Hematopoietic multipotent progenitor cell treated with erythropoietin and hydrocortisone succinate and interleukin-3 and kit ligand, for 4 days (in vitro differentiated cells): ENCODE results near the gene DTNBP1.
A peak's percentile ranks its signal among the peaks of the same experiment; 100 is the strongest.

Source experiments
- DNase-seq: peaks from one replicate; pipeline ENCODE4 v3.0.0-alpha.2; 2015

DTNBP1 gene, protein sequence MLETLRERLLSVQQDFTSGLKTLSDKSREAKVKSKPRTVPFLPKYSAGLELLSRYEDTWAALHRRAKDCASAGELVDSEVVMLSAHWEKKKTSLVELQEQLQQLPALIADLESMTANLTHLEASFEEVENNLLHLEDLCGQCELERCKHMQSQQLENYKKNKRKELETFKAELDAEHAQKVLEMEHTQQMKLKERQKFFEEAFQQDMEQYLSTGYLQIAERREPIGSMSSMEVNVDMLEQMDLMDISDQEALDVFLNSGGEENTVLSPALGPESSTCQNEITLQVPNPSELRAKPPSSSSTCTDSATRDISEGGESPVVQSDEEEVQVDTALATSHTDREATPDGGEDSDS

GRCh38 chr6:15662326-15663129, at the start of gene DTNBP1:
Gene DTNBP1 (minus strand): TSS chr6:15663028. CDS start chr6:15662869, 159 bp downstream.
- DNase-seq = peak; percentile 90

DNA sequence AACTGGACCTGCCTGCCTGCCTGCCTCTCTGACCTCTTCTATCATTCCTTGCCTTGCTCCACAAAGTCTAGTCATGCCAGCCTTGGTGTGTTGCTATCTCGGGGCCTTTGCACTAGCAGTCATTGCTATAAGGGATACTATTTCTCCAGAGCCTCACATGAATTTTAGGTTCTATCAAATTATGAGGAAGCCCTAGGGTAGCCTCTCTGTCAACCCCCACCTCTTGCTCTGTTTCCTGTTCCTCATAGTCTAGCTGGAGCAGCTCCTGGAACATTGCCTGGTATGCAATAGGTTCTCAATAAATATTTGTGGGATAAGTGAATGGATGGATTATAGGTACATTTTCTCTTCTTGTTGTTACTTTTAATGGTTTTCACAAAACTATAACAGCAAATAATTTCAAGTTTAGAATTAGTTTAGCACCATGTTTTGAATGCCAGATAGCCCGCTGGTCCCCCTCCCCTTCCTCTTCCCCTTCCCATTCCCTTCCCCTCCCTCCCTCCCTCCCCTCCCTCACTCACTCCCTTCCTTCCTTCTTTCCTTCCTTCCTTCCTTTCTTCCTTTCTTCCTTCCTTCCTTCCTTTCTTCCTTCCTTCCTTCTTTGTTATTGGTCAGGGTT, 46.9 kb upstream of the DTNBP1 start:
- DNase-seq = no peak

- no peak for DNase-seq
Observed at GRCh38 chr6:15708231-15708630, 45.4 kb upstream of the DTNBP1 start.

GRCh38 chr6:15705981-15706380, 43.2 kb upstream of the DTNBP1 start:
- no peak for DNase-seq

- DNase-seq = peak; percentile 67
Observed at GRCh38 chr6:15698471-15698870, 35.6 kb upstream of the DTNBP1 start.

DNA sequence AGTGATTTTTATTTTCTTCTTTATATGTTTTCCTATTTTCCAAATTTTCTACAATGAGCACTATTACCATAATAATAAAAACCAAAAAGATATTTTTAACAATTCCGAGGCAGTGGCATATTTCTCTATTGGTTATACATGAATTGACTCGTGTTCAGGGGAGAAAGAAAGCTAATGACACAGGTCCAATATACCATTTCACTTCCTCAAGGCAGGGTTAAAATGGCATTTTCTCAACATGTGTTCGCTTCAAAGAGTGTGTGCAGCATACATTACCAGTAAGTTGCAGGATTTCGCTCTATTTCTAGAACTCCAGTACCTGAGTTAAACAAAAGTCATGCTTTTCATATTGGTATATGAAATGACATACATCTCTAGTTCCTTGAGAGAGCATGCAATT, 35.1 kb upstream of the DTNBP1 start:
- DNase-seq = no peak

GRCh38 chr6:15691250-15691869, 28.5 kb upstream of the DTNBP1 start:
- DNase-seq = peak; percentile 94

DNA sequence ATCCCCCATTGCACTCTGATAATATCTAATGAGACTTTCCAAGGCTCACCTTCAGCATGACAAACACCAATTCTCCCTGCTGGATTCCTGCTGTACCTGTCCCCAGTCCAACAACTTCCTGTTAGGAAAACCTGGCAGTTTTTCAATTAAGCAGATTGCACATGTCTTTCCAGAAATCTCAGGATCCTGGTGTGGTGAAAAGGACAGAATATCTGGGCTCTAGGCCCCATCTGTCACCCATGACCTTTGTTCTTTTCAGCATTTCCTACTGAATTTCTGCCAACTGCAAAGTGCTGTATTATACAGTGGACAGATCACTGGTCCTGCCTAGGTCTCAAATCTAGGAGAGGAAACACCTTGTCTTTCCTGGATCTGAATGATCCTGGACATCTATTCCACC, 27.7 kb upstream of the DTNBP1 start:
- no peak for DNase-seq

DNA sequence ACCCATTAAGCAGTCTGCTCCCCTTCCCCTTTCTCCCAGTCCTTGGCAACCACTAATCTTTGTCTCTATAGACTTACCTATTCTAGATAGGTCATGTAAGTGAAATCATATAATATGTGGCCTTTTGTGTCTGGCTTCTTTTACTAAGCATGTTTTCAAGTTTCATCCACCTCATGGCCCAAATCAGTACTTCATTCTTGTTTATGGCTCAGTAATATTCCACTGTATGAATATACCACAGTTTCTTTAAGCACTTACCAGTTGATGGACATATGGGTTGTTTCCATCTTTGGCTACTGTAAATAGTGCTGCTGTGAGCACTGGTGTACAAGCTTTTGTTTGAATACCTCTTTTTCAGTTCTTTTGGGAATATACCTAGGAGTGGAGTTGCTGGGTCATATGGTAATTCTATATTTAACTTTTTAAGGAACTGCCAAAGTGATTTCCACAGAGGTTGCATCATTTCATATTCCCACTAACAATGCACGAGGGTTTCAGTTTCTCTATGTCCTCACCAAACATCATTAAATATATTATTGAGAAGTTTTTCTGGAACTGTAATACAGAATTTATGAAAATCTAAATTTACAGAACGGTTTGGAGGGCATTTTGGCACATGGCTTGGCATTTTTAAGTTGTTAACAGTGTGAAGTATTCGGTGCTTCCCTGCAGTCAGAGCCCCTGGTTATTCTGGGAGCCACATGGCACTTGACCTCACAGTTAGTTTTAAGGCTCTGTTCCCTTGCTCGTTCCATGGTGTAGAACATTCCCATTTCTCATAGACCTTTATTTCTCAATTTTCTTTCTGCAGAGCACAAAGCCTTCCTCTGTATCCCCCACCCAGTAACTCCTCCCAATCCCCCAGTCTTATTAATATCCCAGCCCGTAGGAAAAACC, 27.0 kb upstream of the DTNBP1 start:
- no peak for DNase-seq

DNA sequence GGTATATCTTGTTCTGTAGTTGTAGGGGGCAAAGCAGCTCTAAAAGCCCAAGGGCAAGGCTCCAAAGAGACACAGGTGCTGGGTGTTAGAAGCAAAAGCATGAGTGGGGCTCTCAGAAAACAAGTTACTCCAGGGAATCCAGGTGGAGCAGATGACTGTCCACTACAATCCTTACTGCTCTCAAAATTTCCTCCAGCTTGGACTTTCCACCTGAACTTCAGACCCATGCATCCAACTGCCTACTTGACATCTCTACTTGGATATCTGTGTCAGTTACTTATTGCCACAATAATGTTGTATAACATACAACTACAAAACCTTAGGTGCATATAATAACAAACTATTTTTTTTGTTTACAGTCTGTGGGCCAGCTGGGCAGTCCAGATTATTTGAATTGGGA, 22.8 kb upstream of the DTNBP1 start:
- DNase-seq = no peak

- DNase-seq = peak; percentile 57
Observed at GRCh38 chr6:15682965-15683822, 20.4 kb upstream of the DTNBP1 start.

DNA sequence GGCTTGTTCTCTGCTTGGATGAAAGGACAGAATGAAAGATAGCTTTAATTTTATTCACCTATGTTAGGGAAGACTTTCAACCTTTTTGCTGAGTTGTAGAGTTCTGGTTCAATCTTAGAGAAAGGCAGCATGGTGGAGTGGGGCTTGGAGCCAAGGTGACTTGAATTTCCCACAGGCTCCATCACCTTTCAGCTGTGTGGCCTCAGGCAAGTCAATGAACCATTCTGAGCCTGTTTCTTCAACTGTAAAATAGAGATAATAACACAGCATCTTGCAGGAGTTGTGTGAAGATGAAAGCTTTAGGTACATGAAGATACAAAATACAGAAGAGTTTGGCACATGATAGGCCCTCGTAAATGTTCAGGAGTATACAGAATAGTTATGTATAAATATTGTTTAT, 19.1 kb upstream of the DTNBP1 start:
- no peak for DNase-seq

GRCh38 chr6:15678514-15678913, 15.7 kb upstream of the DTNBP1 start:
- no peak for DNase-seq

GRCh38 chr6:15677822-15678221, 15.0 kb upstream of the DTNBP1 start:
- no peak for DNase-seq

GRCh38 chr6:15675536-15676220, 12.8 kb upstream of the DTNBP1 start:
- DNase-seq = no peak

DNA sequence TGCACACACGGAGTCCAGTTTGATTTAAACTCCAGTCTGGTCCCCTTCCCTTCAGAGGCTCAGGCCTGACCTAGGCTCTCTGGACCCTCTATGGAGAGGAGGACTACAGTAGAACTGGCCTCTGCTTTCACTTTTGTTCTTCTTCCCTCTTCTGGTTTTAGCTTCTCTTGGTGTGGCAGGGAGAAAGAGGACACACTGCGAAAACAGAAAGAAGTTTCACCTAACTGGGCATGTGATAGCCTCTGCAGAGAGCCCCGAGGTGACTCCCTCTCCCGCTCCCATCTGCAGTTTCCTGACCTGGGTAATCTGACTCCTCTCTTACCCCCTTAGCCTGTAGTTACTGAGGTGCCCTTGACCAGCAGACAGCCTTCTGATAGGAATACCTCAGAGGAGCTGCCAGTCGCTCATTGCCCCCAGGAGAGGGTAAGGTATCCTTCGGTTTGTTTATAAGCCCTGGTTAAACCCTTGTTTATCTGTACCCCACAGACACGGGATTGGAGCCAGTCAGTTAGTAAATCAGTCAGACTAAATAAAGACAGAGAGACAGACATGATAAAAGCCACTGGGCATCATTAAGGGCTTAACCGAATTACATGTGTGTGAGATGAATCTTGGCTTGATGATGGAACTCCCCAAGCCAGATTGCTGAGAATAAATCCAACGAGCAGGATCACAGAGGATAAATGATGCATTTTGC, 12.0 kb upstream of the DTNBP1 start:
- no peak for DNase-seq

DNA sequence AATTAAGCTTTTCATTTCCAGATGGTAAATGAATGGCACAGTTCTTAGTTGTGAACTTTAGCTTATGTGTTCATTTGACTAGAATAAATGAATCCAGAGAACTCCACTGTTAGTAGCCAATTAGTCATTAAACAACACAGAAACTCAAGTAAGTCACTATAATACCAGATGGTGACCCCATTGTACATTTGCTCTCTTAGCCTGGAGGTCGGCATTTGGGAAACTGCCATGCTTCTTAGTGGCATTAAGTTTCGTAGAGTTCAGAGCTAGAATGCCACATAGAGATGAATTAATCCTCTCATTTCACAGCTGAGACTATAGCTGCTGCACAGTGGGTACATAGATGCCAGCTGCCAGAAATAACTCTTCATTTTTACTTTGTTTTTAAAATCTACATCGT, 10.8 kb upstream of the DTNBP1 start:
- DNase-seq = no peak

DNA sequence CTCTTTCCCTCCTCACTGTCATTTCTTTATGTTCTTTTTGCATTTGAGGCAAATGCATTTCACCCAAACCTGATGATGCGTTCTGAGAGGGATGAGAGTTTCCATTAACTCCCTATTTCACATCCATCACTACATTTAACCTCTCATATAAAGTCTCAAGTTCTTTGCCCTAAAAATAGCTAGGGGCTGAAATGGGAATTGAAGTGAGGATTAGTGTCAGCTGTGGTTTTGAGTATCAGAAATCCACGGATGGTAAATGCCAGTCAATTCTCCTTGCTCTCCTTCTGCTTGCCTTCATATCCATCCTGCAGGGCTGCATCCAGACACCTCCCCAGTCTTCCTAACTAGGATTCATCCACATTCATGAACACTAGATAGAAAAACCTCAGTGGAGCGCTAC, 10.0 kb upstream of the DTNBP1 start:
- DNase-seq = no peak

- peak; percentile 86 for DNase-seq
Observed at GRCh38 chr6:15672291-15672690, 9.5 kb upstream of the DTNBP1 start.

DNA sequence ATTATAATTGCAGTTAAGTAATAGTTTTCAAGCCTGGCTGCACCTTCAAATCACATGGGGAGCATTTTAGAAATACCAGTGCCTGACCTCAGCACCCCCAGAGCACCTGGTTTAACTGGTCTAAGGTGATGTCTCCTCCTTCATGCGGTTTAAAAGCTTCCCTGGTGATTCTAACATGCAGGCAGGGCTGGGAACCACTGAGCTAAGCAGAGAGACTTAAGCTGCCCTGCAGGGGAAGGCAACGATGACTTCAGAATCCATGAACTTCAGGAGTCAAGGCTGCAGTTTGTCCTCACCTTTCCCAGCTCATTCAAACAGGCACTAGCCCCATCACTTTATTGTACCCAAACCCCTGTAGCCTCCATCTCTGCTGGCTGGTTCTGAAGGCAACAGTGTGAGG, 6.1 kb upstream of the DTNBP1 start:
- DNase-seq = no peak
